HCT116 (cell line): ENCODE measurements around the gene CBX7. TPM values are rescaled to one million over a fixed set of nuclear protein-coding genes. Genes with fewer than 3 reads are reported as not detected.
A peak's percentile ranks its signal among the peaks of the same experiment; 100 is the strongest.

Experiments
- ATAC-seq: fragments of 200-7000 bp; cut with Tn5 transposase; 2 replicates; pipeline ENCODE4 v1.9.1; 2020; ENCODE audit warnings: mild to moderate bottlenecking, moderate library complexity
- BruUV-seq: library from RNA; stranded (reverse); fragments of 400-500 nt; replicated peaks from 2 replicates; lab custom pipeline; 2021; lab: Mats Ljungman, UMichigan
- CTCF ChIA-PET: fragments of 300-600 bp; sonication (Branson Sonifier 250); formaldehyde crosslinking; loops from one replicate; lab custom pipeline; 2021; ENCODE audit warnings: antibody characterized with exemption; lab: Charles Lee
- POLR2A ChIA-PET: fragments of 300-600, 350-600 bp; sonication (Branson Sonifier 250); formaldehyde crosslinking; loops from one replicate; lab custom pipeline; 2021; ENCODE audit warnings: antibody characterized with exemption; lab: Charles Lee
- RAD21 ChIA-PET, 2 experiments: fragments of 300-600 bp; sonication (Branson Sonifier 250); formaldehyde crosslinking; loops; one replicate each; lab custom pipeline; 2023; ENCODE audit warnings: low total read pairs in 2 of 2; ENCODE audit not compliant: uncharacterized antibody in 2 of 2, unreplicated experiment in 2 of 2, low non-redundant PET in 1 of 2; lab: Charles Lee
- DNase-seq: peaks from one replicate; pipeline ENCODE4 v3.0.0-alpha.2; 2010; ENCODE audit warnings: low read depth, low spot score
- H2AFZ ChIP-seq: fragments of 200-600 bp; shearing (Covaris generic), sonication (generic); 2 replicates; pipeline ENCODE4 v1.6.1; 2017; ENCODE audit warnings: low read depth, mixed run types, mixed read lengths, antibody characterized with exemption, low read length; ENCODE audit not compliant: poor library complexity, severe bottlenecking
- H3K27ac ChIP-seq: 2 replicates; pipeline ENCODE4 v1.5.1; 2012; ENCODE audit warnings: low read depth, low read length
- H3K27me3 ChIP-seq: fragments of 200-600 bp; sonication (generic); 2 replicates; pipeline ENCODE4 v1.6.1; 2016; ENCODE audit warnings: mixed run types, low read length, mixed read lengths; ENCODE audit not compliant: insufficient read depth
- H3K36me3 ChIP-seq, 2 experiments: fragments of 200-500 bp in 1 of 2; fragments of 200-600 bp in 1 of 2; sonication (Bioruptor generic) in 1 of 2; sonication (generic) in 1 of 2; 2 replicates each; pipeline versions ENCODE4 v1.5.1 to v1.6.1; 2014 to 2016; ENCODE audit warnings: low read length in 2 of 2, inconsistent platforms in 1 of 2, mixed read lengths in 1 of 2, mixed run types in 1 of 2; ENCODE audit not compliant: insufficient read depth in 2 of 2, control insufficient read depth in 1 of 2
- H3K4me1 ChIP-seq, 2 experiments: fragments of 200-600 bp in 1 of 2; sonication (generic) in 1 of 2; 2 replicates each; pipeline versions ENCODE4 v1.5.1 to v1.6.1; 2012 to 2017; ENCODE audit warnings: low read length in 2 of 2, inconsistent platforms in 1 of 2, mild to moderate bottlenecking in 1 of 2, mixed read lengths in 1 of 2, mixed run types in 1 of 2, moderate library complexity in 1 of 2; ENCODE audit not compliant: insufficient read depth in 2 of 2, control insufficient read depth in 1 of 2
- H3K4me2 ChIP-seq: fragments of 200-600 bp; sonication (generic); 2 replicates; pipeline ENCODE4 v1.6.1; 2017; ENCODE audit warnings: mixed run types, low read length, mixed read lengths
- H3K4me3 ChIP-seq, 2 experiments: fragments of 200-600 bp in 1 of 2; sonication (generic) in 1 of 2; replicated peaks in 1 of 2; 2 replicates each; pipeline ENCODE4 v1.5.1; 2011 to 2016; ENCODE audit warnings: low read length in 2 of 2, control low read depth in 1 of 2, low read depth in 1 of 2, mild to moderate bottlenecking in 1 of 2, mixed read lengths in 1 of 2, mixed run types in 1 of 2
- H3K79me2 ChIP-seq: fragments of 200-600 bp; sonication (generic); 2 replicates; pipeline ENCODE4 v1.6.1; 2017; ENCODE audit warnings: mild to moderate bottlenecking, mixed run types, low read length, moderate library complexity, mixed read lengths; ENCODE audit not compliant: insufficient read depth
- H3K9ac ChIP-seq: fragments of 200-600 bp; sonication (generic); 2 replicates; pipeline ENCODE4 v1.6.1; 2016; ENCODE audit warnings: low read length, mixed read lengths
- H3K9me2 ChIP-seq: fragments of 200-600 bp; sonication (generic), shearing (Covaris generic); 2 replicates; pipeline ENCODE4 v1.6.1; 2017; ENCODE audit warnings: mixed run types, mild to moderate bottlenecking, moderate library complexity; ENCODE audit not compliant: insufficient read depth
- H3K9me3 ChIP-seq, 2 experiments: fragments of 200-500 bp in 1 of 2; fragments of 200-600 bp in 1 of 2; sonication (Bioruptor generic) in 1 of 2; sonication (generic) in 1 of 2; 2 replicates each; pipeline ENCODE4 v1.6.1; 2014 to 2017; ENCODE audit warnings: low read length in 2 of 2, mixed read lengths in 2 of 2, inconsistent platforms in 1 of 2, low read depth in 1 of 2, mild to moderate bottlenecking in 1 of 2, mixed run types in 1 of 2, moderate library complexity in 1 of 2; ENCODE audit not compliant: control insufficient read depth in 1 of 2, insufficient read depth in 1 of 2
- H4K20me1 ChIP-seq: fragments of 200-600 bp; sonication (generic), shearing (Covaris generic); 2 replicates; pipeline ENCODE4 v1.6.1; 2017; ENCODE audit warnings: mixed run types, mild to moderate bottlenecking, moderate library complexity; ENCODE audit not compliant: insufficient read depth
- CEBPB ChIP-seq: IDR thresholded peaks from 2 replicates; pipeline ENCODE4 v1.6.1; 2012; ENCODE audit warnings: low read depth
- EZH2 ChIP-seq: fragments of 200-600 bp; sonication (generic); IDR thresholded peaks from 2 replicates; pipeline ENCODE4 v1.6.1; 2017; ENCODE audit warnings: antibody characterized with exemption, mixed run types
- EZH2phosphoT487 ChIP-seq: fragments of 200-600 bp; IDR thresholded peaks from 2 replicates; pipeline ENCODE4 v1.6.1; 2018; ENCODE audit warnings: antibody characterized with exemption, borderline replicate concordance
- FOSL1 ChIP-seq: IDR thresholded peaks from 2 replicates; pipeline ENCODE4 v1.6.1; 2012; ENCODE audit warnings: low read depth
- POLR2AphosphoS5 ChIP-seq: IDR thresholded peaks from 2 replicates; pipeline ENCODE4 v1.6.1; 2011; ENCODE audit warnings: mild to moderate bottlenecking, low read depth, low read length, moderate library complexity
- SIN3A ChIP-seq: IDR thresholded peaks from 2 replicates; pipeline ENCODE4 v1.6.1; 2012; ENCODE audit warnings: low read depth
- SRF ChIP-seq: IDR thresholded peaks from 2 replicates; pipeline ENCODE4 v1.6.1; 2012; ENCODE audit warnings: low read depth
- TCF7L2 ChIP-seq: IDR thresholded peaks from 2 replicates; pipeline ENCODE4 v1.7.0; 2011; ENCODE audit warnings: borderline replicate concordance, inconsistent platforms; ENCODE audit not compliant: insufficient read depth, insufficient read length; ENCODE audit errors: extremely low read depth
- ZFX ChIP-seq: fragments of 450-650 bp; IDR thresholded peaks from 2 replicates; pipeline ENCODE4 v1.6.1; 2017
- intact Hi-C: fragments of 100-400 bp; cut with micrococcal nuclease; formaldehyde crosslinking; loops from 2 replicates; pipeline ENCODE4 v1.10.0; 2022
- total RNA-seq: library from RNA; stranded (reverse); gene quantifications from one replicate; pipeline ENCODE4 v1.2.1, GENCODE V29; 2021; ENCODE audit not compliant: unreplicated experiment
- TF ChIP-seq, protein P1 (sequence below): IDR thresholded peaks from 2 replicates; pipeline ENCODE4 v1.6.1; 2012

The CBX7 gene
- total RNA-seq, 1 experiment from 2014 or later = 20.1 TPM

DNA sequence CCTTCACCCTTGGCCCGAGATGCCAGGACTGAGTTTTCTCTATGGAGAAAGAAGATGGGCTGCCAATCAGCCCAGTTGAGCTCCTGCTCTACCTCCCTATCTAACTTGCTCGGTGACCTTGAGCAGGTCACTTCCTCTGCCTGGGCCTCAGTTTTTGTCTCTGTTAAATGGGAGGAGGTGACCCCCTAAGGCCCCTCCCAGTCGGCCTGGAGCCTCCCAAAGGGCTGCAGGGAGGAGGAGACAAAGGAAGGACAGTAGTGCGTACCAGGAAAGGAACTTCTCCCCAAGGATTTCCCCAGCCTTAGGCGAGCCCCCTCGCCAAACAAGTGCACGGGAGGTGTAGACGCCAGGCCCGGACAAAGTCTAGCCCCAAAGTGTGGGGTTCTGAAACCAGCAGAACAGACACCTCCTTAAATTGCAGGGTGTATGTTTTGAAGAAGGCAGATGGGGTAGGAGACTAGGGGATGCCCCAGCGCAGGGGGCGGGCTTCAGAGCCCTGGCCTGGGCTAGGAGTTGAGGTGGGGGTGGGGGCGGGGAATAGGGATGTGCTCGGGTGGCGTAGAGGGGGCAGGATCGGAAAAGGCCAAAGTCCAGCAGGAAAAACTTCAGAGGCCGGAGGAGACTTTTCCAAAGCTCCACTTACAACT, 1.0 kb downstream of the CBX7 start (continued):
- no peak for TF ChIP-seq POLR2AphosphoS5
- TF ChIP-seq, protein P1, sequence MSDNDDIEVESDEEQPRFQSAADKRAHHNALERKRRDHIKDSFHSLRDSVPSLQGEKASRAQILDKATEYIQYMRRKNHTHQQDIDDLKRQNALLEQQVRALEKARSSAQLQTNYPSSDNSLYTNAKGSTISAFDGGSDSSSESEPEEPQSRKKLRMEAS = no peak
- no peak for TF ChIP-seq EZH2
- no peak for TF ChIP-seq CEBPB
- TF ChIP-seq TCF7L2 = no peak
- no peak for TF ChIP-seq EZH2phosphoT487

DNA sequence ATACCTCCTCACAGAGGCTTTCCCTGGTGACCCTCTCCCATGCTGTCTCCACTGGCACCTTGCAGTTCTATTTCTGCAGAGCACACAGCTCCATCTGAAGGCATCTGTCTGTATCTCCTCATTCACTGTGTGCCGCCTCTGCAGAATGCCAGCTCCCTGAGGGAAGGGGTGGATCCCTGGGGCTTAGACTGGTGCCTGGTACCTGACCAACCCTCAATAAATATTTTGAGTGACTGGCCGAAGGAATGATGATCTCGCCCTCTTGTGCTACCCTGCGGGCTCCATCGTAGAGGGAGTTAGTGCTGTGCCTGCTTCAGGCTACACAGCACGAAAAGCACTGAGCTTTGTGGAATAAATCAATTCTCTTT, 1.6 kb downstream of the CBX7 start:
- CTCF ChIA-PET = no interaction called here
- no peak for ATAC-seq
- Histone ChIP-seq H3K9ac (no peak overlapping the region), H3K36me3 (no peaks in the 10 kb centered on the region), H3K9me2 (no peaks in the 10 kb centered on the region), H3K4me2 (no peak overlapping the region), H4K20me1 (no peaks in the 10 kb centered on the region), H3K79me2 (no peaks in the 10 kb centered on the region), H3K9me3 (no peaks in the 10 kb centered on the region), H3K27ac (no peak overlapping the region), H3K4me1 (peaks cover 7 to 26% of the 10 kb centered on the region in 2 experiments), H3K4me3 (no peak overlapping the region)
- TF ChIP-seq SRF (no peak), EZH2phosphoT487 (no peak), ZFX (no peak), FOSL1 (no peak), SIN3A (no peak)
- TF ChIP-seq, all 23 proteins: peak for 0
- POLR2A ChIA-PET = no interaction called here
- TSS peak; percentile 31 for BruUV-seq
- no peak for DNase-seq
- no peak overlapping the region for H2AFZ ChIP-seq
- no peaks in the 10 kb centered on the region for H3K27me3 ChIP-seq
- intact Hi-C loops = no loop called here
- RAD21 ChIA-PET = no interaction called here
